HFFc6 (cell line): ENCODE measurements around the gene SLC25A42. TPM values are rescaled to one million over a fixed set of nuclear protein-coding genes. Genes with fewer than 3 reads are reported as not detected.

Experiments used
- DNase-seq: peaks from one replicate; pipeline ENCODE4 v3.0.0-alpha.2; 2018
- H3K27ac Mint-ChIP-seq: 2 replicates; pipeline ENCODE4 v1.8.0; 2020; ENCODE audit warnings: mild to moderate bottlenecking, mixed read lengths
- H3K27me3 Mint-ChIP-seq: 2 replicates; pipeline ENCODE4 v1.8.0; 2021; ENCODE audit warnings: mild to moderate bottlenecking, moderate library complexity, mixed read lengths; ENCODE audit not compliant: insufficient read depth
- H3K36me3 Mint-ChIP-seq: 2 replicates; pipeline ENCODE4 v1.8.0; 2021; ENCODE audit warnings: low read depth, mixed read lengths
- H3K4me1 Mint-ChIP-seq: 2 replicates; pipeline ENCODE4 v1.8.0; 2020; ENCODE audit warnings: low read depth, mixed read lengths
- H3K4me3 Mint-ChIP-seq: 2 replicates; pipeline ENCODE4 v1.8.0; 2020; ENCODE audit warnings: mild to moderate bottlenecking, moderate library complexity, mixed read lengths
- H3K9me3 Mint-ChIP-seq: 2 replicates; pipeline ENCODE4 v1.8.0; 2020; ENCODE audit warnings: mild to moderate bottlenecking, mixed read lengths
- total RNA-seq, 6 experiments: library from RNA; stranded (reverse); fragmentation: NEBNext Ultra II Directional; extraction: Animal tissue kit (Norgen Biotek cat#: 25700); gene quantifications; 2 replicates in 1 of 6; 3 replicates in 5 of 6; pipeline ENCODE4 v1.2.3, GENCODE V29; 2021
- TF ChIP-seq, protein P1 (sequence below): fragments of 200-600 bp; sonication (generic); IDR thresholded peaks from 2 replicates; pipeline ENCODE4 v1.5.0; 2021; ENCODE audit warnings: antibody characterized with exemption, mild to moderate bottlenecking

The SLC25A42 gene
- total RNA-seq, 6 experiments from 2014 or later: 8.7 to 11.7 (median 9.9) TPM

DNA sequence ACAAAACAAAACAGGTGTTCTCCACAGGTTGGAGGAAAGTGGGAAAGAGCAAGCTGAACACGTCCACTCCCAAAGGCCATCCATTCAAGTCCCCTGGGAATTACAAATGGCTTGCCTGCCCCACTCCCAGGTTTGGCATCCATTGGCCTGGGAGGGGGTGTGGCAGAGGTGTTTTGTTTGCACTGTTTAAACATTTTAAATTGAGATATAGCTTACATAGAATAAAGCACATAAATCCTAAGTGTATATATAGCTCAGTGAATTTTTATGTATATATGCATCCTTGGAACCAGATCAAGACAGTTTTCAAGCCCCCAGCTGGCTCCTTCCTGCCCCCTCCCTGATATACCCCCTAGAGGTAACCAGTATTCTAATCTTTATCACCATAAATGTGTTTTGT lies 12.7 kb downstream of the SLC25A42 start:
- Mint-ChIP-seq H3K4me1 (no peaks in the 10 kb centered on the region), H3K36me3 (no peaks in the 10 kb centered on the region; the same call in 1 of the 2 replicates), H3K4me3 (no peak overlapping the region), H3K27ac (no peak overlapping the region), H3K27me3 (no peaks in the 10 kb centered on the region; the same call in 1 of the 2 replicates), H3K9me3 (no peaks in the 10 kb centered on the region)
- no peak for DNase-seq
- TF ChIP-seq, protein P1, sequence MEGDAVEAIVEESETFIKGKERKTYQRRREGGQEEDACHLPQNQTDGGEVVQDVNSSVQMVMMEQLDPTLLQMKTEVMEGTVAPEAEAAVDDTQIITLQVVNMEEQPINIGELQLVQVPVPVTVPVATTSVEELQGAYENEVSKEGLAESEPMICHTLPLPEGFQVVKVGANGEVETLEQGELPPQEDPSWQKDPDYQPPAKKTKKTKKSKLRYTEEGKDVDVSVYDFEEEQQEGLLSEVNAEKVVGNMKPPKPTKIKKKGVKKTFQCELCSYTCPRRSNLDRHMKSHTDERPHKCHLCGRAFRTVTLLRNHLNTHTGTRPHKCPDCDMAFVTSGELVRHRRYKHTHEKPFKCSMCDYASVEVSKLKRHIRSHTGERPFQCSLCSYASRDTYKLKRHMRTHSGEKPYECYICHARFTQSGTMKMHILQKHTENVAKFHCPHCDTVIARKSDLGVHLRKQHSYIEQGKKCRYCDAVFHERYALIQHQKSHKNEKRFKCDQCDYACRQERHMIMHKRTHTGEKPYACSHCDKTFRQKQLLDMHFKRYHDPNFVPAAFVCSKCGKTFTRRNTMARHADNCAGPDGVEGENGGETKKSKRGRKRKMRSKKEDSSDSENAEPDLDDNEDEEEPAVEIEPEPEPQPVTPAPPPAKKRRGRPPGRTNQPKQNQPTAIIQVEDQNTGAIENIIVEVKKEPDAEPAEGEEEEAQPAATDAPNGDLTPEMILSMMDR: no peak

DNA sequence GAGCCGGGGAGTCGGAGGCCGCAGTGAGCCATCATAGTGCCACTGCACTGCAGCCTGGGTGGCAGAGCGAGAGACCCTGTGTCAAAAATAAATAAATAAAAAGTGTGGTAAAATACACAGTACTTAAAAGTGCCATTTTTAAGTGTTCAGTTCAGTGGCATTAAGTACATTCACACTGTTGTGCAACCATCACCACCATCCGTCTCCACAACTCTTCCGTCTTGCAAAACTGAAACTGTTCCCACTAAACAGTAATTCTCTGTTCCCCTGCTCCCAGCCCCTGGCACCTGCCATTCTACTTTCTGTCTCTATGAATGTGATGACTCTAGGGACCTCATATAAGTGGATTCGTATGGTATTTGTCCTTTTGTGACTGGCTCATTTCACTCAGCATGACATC lies 13.3 kb downstream of the SLC25A42 start:
- TF ChIP-seq, protein P1: no peak
- Mint-ChIP-seq H3K36me3 (no peaks in the 10 kb centered on the region; the same call in 1 of the 2 replicates), H3K27ac (no peak overlapping the region), H3K4me3 (no peak overlapping the region), H3K4me1 (no peaks in the 10 kb centered on the region), H3K9me3 (no peaks in the 10 kb centered on the region), H3K27me3 (no peaks in the 10 kb centered on the region; the same call in 1 of the 2 replicates)
- DNase-seq: no peak

DNA sequence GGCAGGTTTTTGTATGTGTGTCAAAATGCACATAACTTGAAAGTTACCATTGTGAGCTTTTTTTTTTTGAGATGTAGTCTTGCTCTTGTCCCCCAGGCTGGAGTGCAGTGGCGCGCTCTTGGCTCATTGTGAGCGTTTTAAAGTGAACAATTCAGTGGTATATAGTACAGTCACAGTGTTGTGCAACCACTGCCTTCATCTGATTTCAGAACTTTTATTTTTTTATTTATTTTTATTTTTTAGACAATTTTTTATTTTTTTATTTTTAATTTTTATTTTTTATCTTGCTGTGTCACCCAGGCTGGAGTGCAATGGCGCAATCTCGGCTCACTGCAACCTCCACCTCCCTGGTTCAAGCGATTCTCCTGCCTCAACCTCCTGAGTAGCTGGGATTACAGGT lies 15.0 kb downstream of the SLC25A42 start:
- no peak overlapping the region for H3K4me3 Mint-ChIP-seq
- H3K36me3 Mint-ChIP-seq: no peaks in the 10 kb centered on the region; the same call in 1 of the 2 replicates
- no peak overlapping the region for H3K27ac Mint-ChIP-seq
- H3K4me1 Mint-ChIP-seq: no peaks in the 10 kb centered on the region
- TF ChIP-seq, protein P1: no peak
- H3K9me3 Mint-ChIP-seq: no peaks in the 10 kb centered on the region
- DNase-seq: no peak
- no peaks in the 10 kb centered on the region for H3K27me3 Mint-ChIP-seq

DNA sequence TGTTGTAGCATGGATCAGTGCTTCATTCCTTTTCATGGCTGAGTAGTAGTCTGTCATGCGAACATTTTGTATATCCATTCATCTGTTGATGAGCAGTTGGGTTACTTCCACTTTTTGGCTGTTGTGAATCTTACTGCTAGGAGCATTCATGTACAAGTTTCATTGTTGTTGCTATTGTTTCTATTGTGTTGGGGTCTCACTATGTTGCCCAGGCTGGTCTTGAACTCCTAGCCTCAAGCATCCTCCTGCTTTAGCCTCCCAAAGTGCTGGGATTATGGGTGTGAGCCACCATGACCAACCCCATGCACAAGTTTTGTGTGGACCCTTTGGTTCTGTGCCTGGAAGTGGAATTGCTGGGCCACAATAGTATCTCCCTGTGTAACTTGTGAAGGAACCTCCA lies 15.8 kb downstream of the SLC25A42 start:
- no peak overlapping the region for H3K27ac Mint-ChIP-seq
- no peak for DNase-seq
- no peaks in the 10 kb centered on the region for H3K4me1 Mint-ChIP-seq
- H3K9me3 Mint-ChIP-seq: no peaks in the 10 kb centered on the region
- TF ChIP-seq, protein P1: no peak
- no peak overlapping the region for H3K4me3 Mint-ChIP-seq
- no peaks in the 10 kb centered on the region; the same call in 1 of the 2 replicates for H3K36me3 Mint-ChIP-seq
- H3K27me3 Mint-ChIP-seq: no peaks in the 10 kb centered on the region

DNA sequence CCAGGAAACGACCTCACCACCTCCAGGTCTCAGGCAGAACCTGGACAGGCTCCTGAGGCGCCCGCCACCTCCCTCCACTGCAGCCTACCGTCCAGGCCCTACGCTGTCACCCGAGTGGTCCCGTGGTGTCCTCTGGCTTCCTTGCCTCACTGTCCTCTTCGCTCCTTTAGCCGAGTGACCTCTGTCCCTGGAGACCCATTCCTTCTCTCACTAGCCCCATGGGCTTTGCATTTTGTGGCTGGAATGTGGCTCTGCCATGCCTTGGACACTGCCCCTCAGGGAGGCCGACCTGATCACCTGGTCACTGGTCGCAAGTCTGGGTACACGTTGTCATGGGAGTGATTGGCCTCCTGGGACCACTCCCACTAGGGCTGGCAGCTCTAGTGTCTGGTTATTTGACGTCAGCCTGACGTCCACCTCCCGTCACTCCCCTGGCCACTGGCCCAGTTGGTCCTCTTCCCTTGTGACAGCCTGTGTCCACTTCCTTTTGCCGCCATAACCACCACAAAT lies 17.9 kb downstream of the SLC25A42 start:
- no peaks in the 10 kb centered on the region for H3K4me1 Mint-ChIP-seq
- H3K27ac Mint-ChIP-seq: no peak overlapping the region
- TF ChIP-seq, protein P1: no peak
- no peaks in the 10 kb centered on the region for H3K27me3 Mint-ChIP-seq
- H3K9me3 Mint-ChIP-seq: no peaks in the 10 kb centered on the region
- H3K36me3 Mint-ChIP-seq: no peaks in the 10 kb centered on the region; the same call in 1 of the 2 replicates
- DNase-seq: no peak
- H3K4me3 Mint-ChIP-seq: no peak overlapping the region
